Neural progenitor cell (in vitro differentiated cells): ENCODE results near the gene TAMALIN.

Source experiments
- CTCF ChIP-seq: fragments of 200-600 bp; sonication (generic); IDR thresholded peaks from 2 replicates; pipeline ENCODE4 v1.5.1; 2017; ENCODE audit warnings: antibody characterized with exemption, mild to moderate bottlenecking
- EZH2 ChIP-seq: fragments of 200-600 bp; sonication (generic); IDR thresholded peaks from 2 replicates; pipeline ENCODE4 v1.6.1; 2017; ENCODE audit warnings: antibody characterized with exemption, mild to moderate bottlenecking, moderate library complexity
- EZH2phosphoT487 ChIP-seq: fragments of 200-600 bp; sonication (generic); IDR thresholded peaks from 2 replicates; pipeline ENCODE4 v1.6.1; 2017; ENCODE audit warnings: antibody characterized with exemption

GRCh38 chr12:52023182-52023975 lies 16.6 kb downstream of the TAMALIN start:
- TF ChIP-seq CTCF (peak; percentile 99), EZH2 (peak; percentile 22), EZH2phosphoT487 (peak; percentile 34)
